ENCODE measurements around the gene GOLGA8M.
"Not testable (repeated sequence)": the region's sequence is repeated elsewhere in the genome, so short reads cannot be mapped to it uniquely, and the experiment has no call there.

GRCh38 chr15:28738590-28739292 is 26.5 kb upstream of the GOLGA8M start:
- TF ChIP-seq CTCF (conservative IDR thresholded peaks at IDR 0.05; ENCODE audit: low read depth, low read length); EZH2 (IDR thresholded peaks at IDR 0.05; ENCODE audit: borderline replicate concordance, low read depth, low read length, poor library complexity, severe bottlenecking): not testable (repeated sequence)

Measured in A673 (cell line).